Fibroblast of the aortic adventitia (primary cell): ENCODE measurements around the gene PROX2. TPM values are rescaled to one million over a fixed set of nuclear protein-coding genes. Genes with fewer than 3 reads are reported as not detected.

Experiments
- DNase-seq: peaks from one replicate; pipeline ENCODE4 v3.0.0-alpha.2; 2010; ENCODE audit warnings: low read depth
- H3K4me3 ChIP-seq: 2 replicates; pipeline ENCODE4 v1.5.1; 2011; ENCODE audit warnings: low read depth, mild to moderate bottlenecking, control low read depth, low read length, moderate library complexity
- total RNA-seq: library from RNA; depleted of rRNA; stranded (reverse); fragments of >200 nt; gene quantifications from 2 replicates; pipeline ENCODE4 v1.2.3, GENCODE V29; 2012; ENCODE audit warnings: low replicate concordance
- TF ChIP-seq, protein P1 (sequence below): IDR thresholded peaks from 2 replicates; pipeline ENCODE4 v1.5.1; 2011; ENCODE audit warnings: mild to moderate bottlenecking, low read length, control low read depth, inconsistent platforms; ENCODE audit not compliant: insufficient read depth

Gene PROX2
- total RNA-seq, 1 donor = not detected

DNA sequence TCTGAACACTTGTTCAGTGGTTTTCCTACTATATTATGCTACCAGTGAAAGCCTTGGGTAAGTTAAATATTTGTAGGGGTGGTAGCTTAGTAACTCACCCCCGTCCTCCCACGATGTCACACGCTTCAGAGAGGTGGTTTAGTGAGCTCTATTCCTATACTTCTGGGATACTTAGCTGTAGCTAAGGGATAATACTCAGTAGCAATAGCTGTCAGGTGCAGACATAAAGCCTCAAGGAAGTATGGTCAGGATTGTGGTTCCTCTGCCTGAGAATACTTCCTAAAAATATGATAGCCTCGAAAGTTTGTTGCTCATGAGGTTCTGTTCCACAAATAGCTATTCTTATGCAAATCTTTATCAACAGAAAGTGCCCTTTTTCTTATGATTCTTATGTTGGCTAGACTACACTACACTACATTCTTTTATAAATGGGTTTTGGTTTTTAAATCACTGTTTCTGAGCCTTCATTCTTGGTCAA, 17.7 kb upstream of the PROX2 start:
- no peak overlapping the region for H3K4me3 ChIP-seq
- TF ChIP-seq, protein P1, sequence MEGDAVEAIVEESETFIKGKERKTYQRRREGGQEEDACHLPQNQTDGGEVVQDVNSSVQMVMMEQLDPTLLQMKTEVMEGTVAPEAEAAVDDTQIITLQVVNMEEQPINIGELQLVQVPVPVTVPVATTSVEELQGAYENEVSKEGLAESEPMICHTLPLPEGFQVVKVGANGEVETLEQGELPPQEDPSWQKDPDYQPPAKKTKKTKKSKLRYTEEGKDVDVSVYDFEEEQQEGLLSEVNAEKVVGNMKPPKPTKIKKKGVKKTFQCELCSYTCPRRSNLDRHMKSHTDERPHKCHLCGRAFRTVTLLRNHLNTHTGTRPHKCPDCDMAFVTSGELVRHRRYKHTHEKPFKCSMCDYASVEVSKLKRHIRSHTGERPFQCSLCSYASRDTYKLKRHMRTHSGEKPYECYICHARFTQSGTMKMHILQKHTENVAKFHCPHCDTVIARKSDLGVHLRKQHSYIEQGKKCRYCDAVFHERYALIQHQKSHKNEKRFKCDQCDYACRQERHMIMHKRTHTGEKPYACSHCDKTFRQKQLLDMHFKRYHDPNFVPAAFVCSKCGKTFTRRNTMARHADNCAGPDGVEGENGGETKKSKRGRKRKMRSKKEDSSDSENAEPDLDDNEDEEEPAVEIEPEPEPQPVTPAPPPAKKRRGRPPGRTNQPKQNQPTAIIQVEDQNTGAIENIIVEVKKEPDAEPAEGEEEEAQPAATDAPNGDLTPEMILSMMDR = no peak
- DNase-seq = no peak

DNA sequence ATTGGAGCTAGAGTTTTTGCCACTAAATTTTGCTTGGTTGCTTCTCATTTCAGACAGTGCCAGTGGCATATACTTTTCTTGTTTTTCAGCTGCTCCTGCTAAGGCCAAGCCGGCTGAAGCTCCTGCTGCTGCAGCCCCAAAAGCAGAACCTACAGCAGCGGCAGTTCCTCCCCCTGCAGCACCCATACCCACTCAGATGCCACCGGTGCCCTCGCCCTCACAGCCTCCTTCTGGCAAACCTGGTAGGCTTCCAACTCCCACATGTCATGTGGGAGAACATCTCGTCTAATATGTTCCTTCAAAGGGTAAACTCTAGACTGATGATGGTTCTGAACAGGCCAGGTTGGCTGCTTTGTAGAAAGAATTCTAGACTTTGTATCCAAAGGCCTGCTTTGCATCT, 16.8 kb upstream of the PROX2 start:
- TF ChIP-seq, protein P1 = no peak
- no peak for DNase-seq
- no peak overlapping the region for H3K4me3 ChIP-seq

DNA sequence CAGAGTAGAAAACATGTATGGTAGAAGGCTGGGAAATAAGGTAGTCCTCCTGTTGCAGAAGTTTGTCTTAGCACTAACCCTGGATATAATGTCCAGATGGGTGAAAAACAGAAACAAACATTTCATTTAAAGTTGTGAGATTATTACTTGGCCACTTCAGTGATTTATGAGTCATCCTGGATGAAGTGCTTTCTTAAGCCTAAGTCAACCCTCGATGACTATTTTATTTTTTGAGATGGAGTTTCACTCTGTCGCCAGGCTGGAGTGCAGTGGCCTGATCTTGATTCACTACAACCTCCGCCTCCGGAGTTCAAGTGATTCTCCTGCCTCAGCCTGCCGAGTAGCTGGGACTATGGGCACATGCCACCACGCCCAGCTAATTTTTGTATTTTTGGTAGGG, 15.9 kb upstream of the PROX2 start:
- peak; percentile 68 for DNase-seq
- TF ChIP-seq, protein P1 = no peak
- no peak overlapping the region for H3K4me3 ChIP-seq

DNA sequence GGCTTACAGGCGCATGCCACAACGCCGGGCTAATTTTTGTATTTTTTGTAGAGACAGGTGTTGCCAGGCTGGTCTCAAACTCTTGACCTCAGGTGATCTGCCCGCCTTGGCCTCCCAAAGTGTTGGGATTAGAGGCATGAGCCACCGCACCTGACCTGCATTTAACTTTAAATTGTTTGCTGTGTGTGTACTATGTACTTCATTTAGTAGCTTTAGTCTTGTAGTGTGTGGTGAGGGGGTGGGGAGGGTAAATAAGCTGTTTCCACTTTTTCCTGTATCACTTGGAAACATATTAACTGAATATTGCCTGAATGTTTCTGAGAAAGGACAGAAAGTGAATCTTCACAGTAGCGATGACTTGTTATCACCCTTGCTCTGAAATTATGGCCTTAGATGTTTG, 14.3 kb upstream of the PROX2 start:
- no peak for DNase-seq
- TF ChIP-seq, protein P1 = no peak
- H3K4me3 ChIP-seq = no peak overlapping the region

DNA sequence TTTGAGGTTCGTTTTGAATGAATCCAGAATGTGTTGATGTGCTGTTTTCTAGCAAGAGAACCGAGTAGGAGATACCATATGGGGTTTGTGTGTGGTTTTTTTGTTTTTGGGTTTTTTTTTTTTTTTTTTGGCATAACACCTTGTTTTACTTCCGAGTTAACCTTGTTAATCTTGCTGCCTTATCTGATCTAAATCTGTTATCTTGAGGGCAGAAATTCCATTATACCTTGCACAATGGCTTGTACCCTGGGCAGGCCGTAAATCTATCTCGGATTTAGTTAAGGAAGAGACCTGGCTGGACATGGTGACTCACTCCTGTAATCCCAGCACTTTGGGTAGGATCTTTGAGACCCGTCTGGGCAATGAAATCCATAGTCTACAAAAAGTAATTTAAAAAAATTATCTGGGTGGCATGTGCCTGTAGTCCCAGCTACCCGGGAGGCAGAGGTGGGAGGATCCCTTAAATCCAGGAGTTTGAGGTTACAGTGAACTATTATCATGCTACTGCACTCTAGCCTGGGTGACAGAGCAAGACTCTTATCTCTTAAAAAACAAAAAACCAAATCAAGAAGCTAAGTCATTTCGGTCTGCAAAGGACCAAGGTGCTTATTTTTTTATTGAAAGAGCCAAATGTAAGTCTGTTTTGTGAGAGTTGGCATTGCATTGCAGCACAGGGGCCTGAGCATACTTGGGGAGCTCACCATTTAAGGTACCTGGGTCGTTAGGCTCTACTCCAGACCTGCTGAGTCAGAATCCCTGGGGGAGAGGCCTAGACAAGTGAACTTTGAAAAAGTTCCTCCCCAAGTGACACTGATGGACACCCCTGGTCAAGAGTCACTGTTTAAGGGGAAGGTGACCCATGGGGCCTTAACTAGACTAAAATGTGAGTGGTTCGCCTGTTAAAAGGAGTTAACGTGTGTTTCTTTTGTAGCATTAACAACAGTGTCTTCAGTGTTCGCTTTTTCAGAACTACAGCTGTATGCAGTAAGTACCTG, 12.5 kb upstream of the PROX2 start:
- TF ChIP-seq, protein P1 = no peak
- peak; percentile 50 for DNase-seq
- no peak overlapping the region for H3K4me3 ChIP-seq

DNA sequence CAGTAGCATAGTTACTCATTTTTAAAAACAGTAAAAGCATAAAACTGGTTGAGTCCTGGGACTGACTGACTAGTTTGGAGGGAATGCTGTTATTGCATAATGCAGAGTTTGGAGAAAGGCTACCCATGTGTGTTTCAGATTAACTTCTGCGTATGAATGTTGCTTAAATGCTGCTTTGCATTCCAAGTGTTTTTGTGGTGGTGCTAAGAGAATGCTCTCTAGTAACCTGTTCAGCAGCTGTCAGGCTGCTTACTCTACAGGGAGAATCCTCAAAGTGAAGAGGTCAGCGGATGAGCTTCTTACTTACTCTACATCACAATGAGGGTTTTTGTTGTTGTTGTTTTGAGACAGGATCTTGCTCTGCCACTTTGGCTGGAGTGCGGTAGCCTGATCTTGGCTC, 10.1 kb upstream of the PROX2 start:
- H3K4me3 ChIP-seq = no peak overlapping the region

More for the DNA sequence above, 10.1 kb upstream of the PROX2 start:
- TF ChIP-seq, protein P1 = no peak
- DNase-seq = peak; percentile 97
